GM23338 (cell line): Measurements from ENCODE around the gene SLC44A1. TPM values are rescaled to one million over a fixed set of nuclear protein-coding genes. Genes with fewer than 3 reads are reported as not detected.

Experiments used
- ATAC-seq: fragments of 200-7000 bp; cut with Tn5 transposase; 3 replicates; pipeline ENCODE4 v1.9.1; 2020
- DNase-seq: peaks from one replicate; pipeline ENCODE4 v3.0.0-alpha.2; 2015; ENCODE audit warnings: low spot score
- H2AFZ ChIP-seq: fragments of 200-600 bp; sonication (generic); 2 replicates; pipeline ENCODE4 v1.8.0; 2016; ENCODE audit warnings: antibody characterized with exemption, mild to moderate bottlenecking, moderate library complexity
- H3F3A ChIP-seq: fragments of 200-600 bp; sonication (generic); replicated peaks from 2 replicates; pipeline ENCODE4 v1.8.0; 2017; ENCODE audit warnings: antibody characterized with exemption, mixed run types, low read depth
- H3K27ac ChIP-seq: fragments of 200-600 bp; sonication (generic); 2 replicates; pipeline ENCODE4 v1.6.1; 2016; ENCODE audit warnings: low read depth
- H3K27me3 ChIP-seq: fragments of 200-600 bp; sonication (generic); 2 replicates; pipeline ENCODE4 v1.8.0; 2016; ENCODE audit warnings: mild to moderate bottlenecking, mixed run types, moderate library complexity; ENCODE audit not compliant: insufficient read depth
- H3K36me3 ChIP-seq: fragments of 200-600 bp; sonication (generic); 2 replicates; pipeline ENCODE4 v1.8.0; 2016; ENCODE audit warnings: mild to moderate bottlenecking; ENCODE audit not compliant: insufficient read depth
- H3K4me1 ChIP-seq: fragments of 200-600 bp; sonication (generic); 2 replicates; pipeline ENCODE4 v1.8.0; 2016; ENCODE audit warnings: mild to moderate bottlenecking, moderate library complexity; ENCODE audit not compliant: insufficient read depth
- H3K4me2 ChIP-seq: fragments of 200-600 bp; sonication (generic); 2 replicates; pipeline ENCODE4 v1.7.1; 2017; ENCODE audit warnings: mixed run types
- H3K4me3 ChIP-seq: fragments of 200-600 bp; sonication (generic); 2 replicates; pipeline ENCODE4 v1.6.1; 2016; ENCODE audit warnings: mixed run types
- H3K79me2 ChIP-seq: fragments of 200-600 bp; sonication (generic); replicated peaks from 2 replicates; pipeline ENCODE4 v1.8.0; 2017; ENCODE audit warnings: mild to moderate bottlenecking; ENCODE audit not compliant: insufficient read depth
- H3K9me2 ChIP-seq: fragments of 200-600 bp; sonication (generic); 2 replicates; pipeline ENCODE4 v1.8.0; 2017; ENCODE audit not compliant: insufficient read depth
- H4K20me1 ChIP-seq: fragments of 200-600 bp; sonication (generic); replicated peaks from 2 replicates; pipeline ENCODE4 v1.8.0; 2017; ENCODE audit warnings: mild to moderate bottlenecking; ENCODE audit not compliant: insufficient read depth
- H3K27ac Mint-ChIP-seq: 2 replicates; pipeline ENCODE4 v1.8.0; 2020; ENCODE audit warnings: inconsistent platforms, mild to moderate bottlenecking, moderate library complexity, mixed read lengths
- H3K27me3 Mint-ChIP-seq: 3 replicates; pipeline ENCODE4 v1.8.0; 2022; ENCODE audit warnings: low read depth, mild to moderate bottlenecking, moderate library complexity, mixed read lengths, inconsistent platforms; ENCODE audit not compliant: insufficient read depth, poor library complexity
- H3K36me3 Mint-ChIP-seq: 3 replicates; pipeline ENCODE4 v1.8.0; 2021; ENCODE audit warnings: low read depth, mild to moderate bottlenecking, inconsistent platforms, moderate library complexity, mixed read lengths
- H3K4me1 Mint-ChIP-seq: 3 replicates; pipeline ENCODE4 v1.8.0; 2020; ENCODE audit warnings: mild to moderate bottlenecking, inconsistent platforms, mixed read lengths
- H3K4me3 Mint-ChIP-seq: 3 replicates; pipeline ENCODE4 v1.8.0; 2021; ENCODE audit warnings: moderate library complexity, mild to moderate bottlenecking, inconsistent platforms, mixed read lengths
- H3K9me3 Mint-ChIP-seq: 3 replicates; pipeline ENCODE4 v1.8.0; 2020; ENCODE audit warnings: moderate library complexity, mild to moderate bottlenecking, inconsistent platforms, mixed read lengths
- CREB1 ChIP-seq: fragments of 250-450 bp; sonication (Bioruptor Pico); IDR thresholded peaks from 2 replicates; pipeline ENCODE4 v1.5.0; 2020; ENCODE audit warnings: low read depth, mild to moderate bottlenecking, moderate library complexity
- CTCF ChIP-seq, 2 experiments: fragments of 200-600 bp in 1 of 2; sonication (generic) in 1 of 2; conservative IDR thresholded peaks; 2 replicates each; pipeline versions ENCODE4 v1.5.1 to v1.6.1; 2016 to 2017; ENCODE audit warnings: antibody characterized with exemption in 2 of 2, low read depth in 2 of 2, mild to moderate bottlenecking in 2 of 2, moderate library complexity in 1 of 2
- EZH2 ChIP-seq: fragments of 200-600 bp; sonication (generic); IDR thresholded peaks from one replicate; pipeline ENCODE4 v1.8.0; 2017; ENCODE audit warnings: antibody characterized with exemption, mild to moderate bottlenecking, low read depth; ENCODE audit not compliant: unreplicated experiment
- EZH2phosphoT487 ChIP-seq: fragments of 200-600 bp; sonication (generic); IDR thresholded peaks from one replicate; pipeline ENCODE4 v1.8.1; 2018; ENCODE audit warnings: antibody characterized with exemption; ENCODE audit not compliant: unreplicated experiment
- JUNB ChIP-seq: IDR thresholded peaks from one replicate; pipeline ENCODE4 v1.6.1; 2016; ENCODE audit warnings: antibody characterized with exemption; ENCODE audit not compliant: unreplicated experiment
- NANOG ChIP-seq: IDR thresholded peaks from 2 replicates; pipeline ENCODE4 v1.6.1; 2016; ENCODE audit warnings: antibody characterized with exemption, borderline replicate concordance
- POLR2AphosphoS5 ChIP-seq: IDR thresholded peaks from 2 replicates; pipeline ENCODE4 v1.6.1; 2016; ENCODE audit warnings: antibody characterized with exemption, low read depth
- ZNF114 ChIP-seq: fragments of 250-450 bp; sonication (Bioruptor Pico); IDR thresholded peaks from 2 replicates; pipeline ENCODE4 v1.5.0; 2020; ENCODE audit warnings: mild to moderate bottlenecking, moderate library complexity
- ZNF331 ChIP-seq: fragments of 250-450 bp; sonication (Bioruptor Pico); IDR thresholded peaks from 2 replicates; pipeline ENCODE4 v1.5.0; 2020; ENCODE audit warnings: low read depth, mild to moderate bottlenecking, moderate library complexity
- polyA plus RNA-seq: library from polyadenylated mRNA; unstranded; fragments of >200 nt; fragmentation: Nextera tagmentation; extraction: Ambion mirVana; gene quantifications from 2 replicates; pipeline ENCODE4 v1.2.1, GENCODE V29; 2016
- total RNA-seq: library from RNA; depleted of rRNA; stranded (reverse); fragments of >200 nt; shearing (Covaris generic); gene quantifications from 2 replicates; pipeline ENCODE4 v1.2.3, GENCODE V29; 2014
- TF ChIP-seq, protein P1 (sequence below): IDR thresholded peaks from one replicate; pipeline ENCODE4 v1.6.1; 2018; ENCODE audit warnings: antibody characterized with exemption; ENCODE audit not compliant: unreplicated experiment
- TF ChIP-seq, protein P2 (sequence below): IDR thresholded peaks from 2 replicates; pipeline ENCODE4 v1.6.1; 2016; ENCODE audit warnings: antibody characterized with exemption
- TF ChIP-seq, protein P3 (sequence below): fragments of 250-450 bp; sonication (Bioruptor Pico); IDR thresholded peaks from 2 replicates; pipeline ENCODE4 v1.5.0; 2020; ENCODE audit warnings: mild to moderate bottlenecking, moderate library complexity

The SLC44A1 gene
- total and polyA plus RNA-seq, 2 experiments from 2014 or later, result 14.9 to 75.0 TPM

DNA sequence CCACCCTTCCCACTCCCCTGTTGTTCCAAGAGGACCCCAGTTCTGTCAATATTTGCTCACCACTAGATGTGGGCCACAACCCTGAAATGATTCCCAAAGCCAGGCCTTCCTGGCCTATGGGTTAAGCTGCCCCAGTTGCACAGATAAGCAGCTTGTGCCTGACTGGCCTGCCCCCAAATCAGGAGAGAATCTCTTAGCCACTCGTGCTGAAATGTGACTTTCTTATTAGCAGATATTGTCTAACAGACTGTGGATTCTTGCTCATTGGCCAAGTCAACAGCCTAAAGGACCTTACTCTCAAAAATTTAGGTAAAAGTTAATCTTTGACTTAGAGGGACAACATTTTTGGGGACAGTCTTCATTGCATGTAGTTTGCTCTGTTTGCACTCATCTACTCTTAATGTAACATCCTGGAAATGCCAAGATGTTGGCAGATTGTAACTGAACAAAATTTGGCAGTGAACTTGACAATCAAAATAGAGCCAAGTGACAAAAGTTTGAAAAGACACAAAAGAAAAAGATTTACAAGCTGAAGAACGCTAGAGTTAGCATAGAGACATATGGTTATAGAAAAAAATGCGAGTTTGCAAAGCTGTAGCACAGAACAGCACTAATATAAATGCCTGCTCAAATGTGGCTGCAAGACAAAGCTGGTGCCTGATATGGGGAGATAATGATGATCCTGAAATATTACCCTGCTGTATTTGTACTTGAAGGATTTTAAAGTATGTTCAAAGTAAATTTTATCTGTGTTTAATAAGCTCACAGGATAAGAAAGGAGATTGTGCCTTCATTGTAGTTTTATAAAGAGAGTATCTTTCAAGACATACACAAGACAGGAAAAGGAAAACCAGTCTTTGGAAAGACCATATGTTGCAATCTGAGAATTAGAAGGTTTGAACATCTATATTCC, 174.4 kb downstream of the SLC44A1 start:
- Histone ChIP-seq H4K20me1 (no peaks in the 10 kb centered on the region), H3F3A (no peaks in the 10 kb centered on the region), H3K27me3 (peaks cover 7% of the 10 kb centered on the region; the same call in 1 of the 2 replicates), H3K79me2 (no peaks in the 10 kb centered on the region), H3K9me2 (no peaks in the 10 kb centered on the region), H2AFZ (no peak overlapping the region), H3K36me3 (no peaks in the 10 kb centered on the region), H3K4me1 (no peaks in the 10 kb centered on the region), H3K27ac (no peak overlapping the region), H3K4me2 (no peak overlapping the region), H3K4me3 (no peak overlapping the region)
- H3K27me3 Mint-ChIP-seq, result no peaks in the 10 kb centered on the region
- no peaks in the 10 kb centered on the region for H3K9me3 Mint-ChIP-seq
- TF ChIP-seq POLR2AphosphoS5 (no peak), EZH2 (no peak), CREB1 (CRISPR knock-in tag) (no peak), EZH2phosphoT487 (no peak), CTCF (conservative IDR thresholded peaks at IDR 0.05; ENCODE audit: low read depth in 2 of 2) (no peak), JUNB (no peak), ZNF331 (CRISPR knock-in tag) (no peak), NANOG (no peak), ZNF114 (no peak)
- TF ChIP-seq, protein P1, sequence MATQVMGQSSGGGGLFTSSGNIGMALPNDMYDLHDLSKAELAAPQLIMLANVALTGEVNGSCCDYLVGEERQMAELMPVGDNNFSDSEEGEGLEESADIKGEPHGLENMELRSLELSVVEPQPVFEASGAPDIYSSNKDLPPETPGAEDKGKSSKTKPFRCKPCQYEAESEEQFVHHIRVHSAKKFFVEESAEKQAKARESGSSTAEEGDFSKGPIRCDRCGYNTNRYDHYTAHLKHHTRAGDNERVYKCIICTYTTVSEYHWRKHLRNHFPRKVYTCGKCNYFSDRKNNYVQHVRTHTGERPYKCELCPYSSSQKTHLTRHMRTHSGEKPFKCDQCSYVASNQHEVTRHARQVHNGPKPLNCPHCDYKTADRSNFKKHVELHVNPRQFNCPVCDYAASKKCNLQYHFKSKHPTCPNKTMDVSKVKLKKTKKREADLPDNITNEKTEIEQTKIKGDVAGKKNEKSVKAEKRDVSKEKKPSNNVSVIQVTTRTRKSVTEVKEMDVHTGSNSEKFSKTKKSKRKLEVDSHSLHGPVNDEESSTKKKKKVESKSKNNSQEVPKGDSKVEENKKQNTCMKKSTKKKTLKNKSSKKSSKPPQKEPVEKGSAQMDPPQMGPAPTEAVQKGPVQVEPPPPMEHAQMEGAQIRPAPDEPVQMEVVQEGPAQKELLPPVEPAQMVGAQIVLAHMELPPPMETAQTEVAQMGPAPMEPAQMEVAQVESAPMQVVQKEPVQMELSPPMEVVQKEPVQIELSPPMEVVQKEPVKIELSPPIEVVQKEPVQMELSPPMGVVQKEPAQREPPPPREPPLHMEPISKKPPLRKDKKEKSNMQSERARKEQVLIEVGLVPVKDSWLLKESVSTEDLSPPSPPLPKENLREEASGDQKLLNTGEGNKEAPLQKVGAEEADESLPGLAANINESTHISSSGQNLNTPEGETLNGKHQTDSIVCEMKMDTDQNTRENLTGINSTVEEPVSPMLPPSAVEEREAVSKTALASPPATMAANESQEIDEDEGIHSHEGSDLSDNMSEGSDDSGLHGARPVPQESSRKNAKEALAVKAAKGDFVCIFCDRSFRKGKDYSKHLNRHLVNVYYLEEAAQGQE, result no peak
- TF ChIP-seq, protein P2, sequence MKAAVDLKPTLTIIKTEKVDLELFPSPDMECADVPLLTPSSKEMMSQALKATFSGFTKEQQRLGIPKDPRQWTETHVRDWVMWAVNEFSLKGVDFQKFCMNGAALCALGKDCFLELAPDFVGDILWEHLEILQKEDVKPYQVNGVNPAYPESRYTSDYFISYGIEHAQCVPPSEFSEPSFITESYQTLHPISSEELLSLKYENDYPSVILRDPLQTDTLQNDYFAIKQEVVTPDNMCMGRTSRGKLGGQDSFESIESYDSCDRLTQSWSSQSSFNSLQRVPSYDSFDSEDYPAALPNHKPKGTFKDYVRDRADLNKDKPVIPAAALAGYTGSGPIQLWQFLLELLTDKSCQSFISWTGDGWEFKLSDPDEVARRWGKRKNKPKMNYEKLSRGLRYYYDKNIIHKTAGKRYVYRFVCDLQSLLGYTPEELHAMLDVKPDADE, result no peak
- TF ChIP-seq, protein P3, sequence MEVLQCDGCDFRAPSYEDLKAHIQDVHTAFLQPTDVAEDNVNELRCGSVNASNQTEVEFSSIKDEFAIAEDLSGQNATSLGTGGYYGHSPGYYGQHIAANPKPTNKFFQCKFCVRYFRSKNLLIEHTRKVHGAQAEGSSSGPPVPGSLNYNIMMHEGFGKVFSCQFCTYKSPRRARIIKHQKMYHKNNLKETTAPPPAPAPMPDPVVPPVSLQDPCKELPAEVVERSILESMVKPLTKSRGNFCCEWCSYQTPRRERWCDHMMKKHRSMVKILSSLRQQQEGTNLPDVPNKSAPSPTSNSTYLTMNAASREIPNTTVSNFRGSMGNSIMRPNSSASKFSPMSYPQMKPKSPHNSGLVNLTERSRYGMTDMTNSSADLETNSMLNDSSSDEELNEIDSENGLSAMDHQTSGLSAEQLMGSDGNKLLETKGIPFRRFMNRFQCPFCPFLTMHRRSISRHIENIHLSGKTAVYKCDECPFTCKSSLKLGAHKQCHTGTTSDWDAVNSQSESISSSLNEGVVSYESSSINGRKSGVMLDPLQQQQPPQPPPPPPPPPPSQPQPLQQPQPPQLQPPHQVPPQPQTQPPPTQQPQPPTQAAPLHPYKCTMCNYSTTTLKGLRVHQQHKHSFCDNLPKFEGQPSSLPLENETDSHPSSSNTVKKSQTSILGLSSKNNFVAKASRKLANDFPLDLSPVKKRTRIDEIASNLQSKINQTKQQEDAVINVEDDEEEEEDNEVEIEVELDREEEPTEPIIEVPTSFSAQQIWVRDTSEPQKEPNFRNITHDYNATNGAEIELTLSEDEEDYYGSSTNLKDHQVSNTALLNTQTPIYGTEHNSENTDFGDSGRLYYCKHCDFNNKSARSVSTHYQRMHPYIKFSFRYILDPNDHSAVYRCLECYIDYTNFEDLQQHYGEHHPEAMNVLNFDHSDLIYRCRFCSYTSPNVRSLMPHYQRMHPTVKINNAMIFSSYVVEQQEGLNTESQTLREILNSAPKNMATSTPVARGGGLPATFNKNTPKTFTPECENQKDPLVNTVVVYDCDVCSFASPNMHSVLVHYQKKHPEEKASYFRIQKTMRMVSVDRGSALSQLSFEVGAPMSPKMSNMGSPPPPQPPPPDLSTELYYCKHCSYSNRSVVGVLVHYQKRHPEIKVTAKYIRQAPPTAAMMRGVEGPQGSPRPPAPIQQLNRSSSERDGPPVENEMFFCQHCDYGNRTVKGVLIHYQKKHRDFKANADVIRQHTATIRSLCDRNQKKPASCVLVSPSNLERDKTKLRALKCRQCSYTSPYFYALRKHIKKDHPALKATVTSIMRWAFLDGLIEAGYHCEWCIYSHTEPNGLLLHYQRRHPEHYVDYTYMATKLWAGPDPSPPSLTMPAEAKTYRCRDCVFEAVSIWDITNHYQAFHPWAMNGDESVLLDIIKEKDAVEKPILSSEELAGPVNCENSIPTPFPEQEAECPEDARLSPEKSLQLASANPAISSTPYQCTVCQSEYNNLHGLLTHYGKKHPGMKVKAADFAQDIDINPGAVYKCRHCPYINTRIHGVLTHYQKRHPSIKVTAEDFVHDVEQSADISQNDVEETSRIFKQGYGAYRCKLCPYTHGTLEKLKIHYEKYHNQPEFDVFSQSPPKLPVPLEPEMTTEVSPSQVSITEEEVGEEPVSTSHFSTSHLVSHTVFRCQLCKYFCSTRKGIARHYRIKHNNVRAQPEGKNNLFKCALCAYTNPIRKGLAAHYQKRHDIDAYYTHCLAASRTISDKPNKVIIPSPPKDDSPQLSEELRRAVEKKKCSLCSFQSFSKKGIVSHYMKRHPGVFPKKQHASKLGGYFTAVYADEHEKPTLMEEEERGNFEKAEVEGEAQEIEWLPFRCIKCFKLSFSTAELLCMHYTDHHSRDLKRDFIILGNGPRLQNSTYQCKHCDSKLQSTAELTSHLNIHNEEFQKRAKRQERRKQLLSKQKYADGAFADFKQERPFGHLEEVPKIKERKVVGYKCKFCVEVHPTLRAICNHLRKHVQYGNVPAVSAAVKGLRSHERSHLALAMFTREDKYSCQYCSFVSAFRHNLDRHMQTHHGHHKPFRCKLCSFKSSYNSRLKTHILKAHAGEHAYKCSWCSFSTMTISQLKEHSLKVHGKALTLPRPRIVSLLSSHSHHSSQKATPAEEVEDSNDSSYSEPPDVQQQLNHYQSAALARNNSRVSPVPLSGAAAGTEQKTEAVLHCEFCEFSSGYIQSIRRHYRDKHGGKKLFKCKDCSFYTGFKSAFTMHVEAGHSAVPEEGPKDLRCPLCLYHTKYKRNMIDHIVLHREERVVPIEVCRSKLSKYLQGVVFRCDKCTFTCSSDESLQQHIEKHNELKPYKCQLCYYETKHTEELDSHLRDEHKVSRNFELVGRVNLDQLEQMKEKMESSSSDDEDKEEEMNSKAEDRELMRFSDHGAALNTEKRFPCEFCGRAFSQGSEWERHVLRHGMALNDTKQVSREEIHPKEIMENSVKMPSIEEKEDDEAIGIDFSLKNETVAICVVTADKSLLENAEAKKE (CRISPR knock-in tag), result no peak
- DNase-seq, result no peak
- H3K4me3 Mint-ChIP-seq, result no peak overlapping the region
- H3K27ac Mint-ChIP-seq, result no peak overlapping the region
- ATAC-seq, result no peak
- H3K4me1 Mint-ChIP-seq, result peaks cover 11% of the 10 kb centered on the region; the same call in 2 of the 3 replicates
- H3K36me3 Mint-ChIP-seq, result no peaks in the 10 kb centered on the region
